Gastroesophageal sphincter (tissue), 3 donors: Measurements from ENCODE around the gene ANKS1B.

Source experiments
- EP300 ChIP-seq: sonication (generic); formaldehyde crosslinking; IDR thresholded peaks from one replicate; pipeline ENCODE4 v1.6.1; 2017; ENCODE audit warnings: antibody characterized with exemption, mild to moderate bottlenecking
- POLR2A ChIP-seq, 2 donors: fragments of 450-650 bp; IDR thresholded peaks; one replicate each; pipeline ENCODE4 v1.6.1; 2017; ENCODE audit warnings: antibody characterized with exemption in 2 of 2, mild to moderate bottlenecking in 2 of 2, moderate library complexity in 1 of 2
- POLR2AphosphoS5 ChIP-seq: sonication (generic); formaldehyde crosslinking; IDR thresholded peaks from one replicate; pipeline ENCODE4 v1.6.1; 2017; ENCODE audit warnings: antibody characterized with exemption
- TF ChIP-seq, protein P1 (sequence below), 4 experiments: fragments of 200-600 bp in 2 of 4; fragments of 450-650 bp in 2 of 4; sonication (generic) in 1 of 4; IDR thresholded peaks; one replicate each; pipeline ENCODE4 v1.5.1; 2017 to 2019; ENCODE audit warnings: antibody characterized with exemption in 4 of 4, mild to moderate bottlenecking in 2 of 4, moderate library complexity in 2 of 4

DNA sequence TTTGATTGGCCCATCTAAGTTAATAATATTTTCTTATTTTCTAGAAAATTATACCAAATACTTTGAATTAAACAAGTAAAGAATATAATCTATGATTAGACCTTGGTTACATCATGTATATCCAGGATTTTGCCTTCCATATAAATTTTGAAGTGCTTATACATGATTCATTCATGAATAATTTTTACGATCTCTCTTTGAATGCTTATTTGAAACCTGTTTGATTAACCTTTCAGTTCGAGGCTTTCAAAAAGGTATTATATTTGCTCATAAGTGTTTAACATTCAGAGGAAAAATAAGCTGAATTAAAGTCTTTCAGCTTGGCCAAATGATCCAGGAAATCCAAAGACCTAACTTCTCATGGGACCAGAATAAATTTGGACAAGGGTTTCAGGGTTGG, 832.4 kb downstream of the ANKS1B start:
- TF ChIP-seq POLR2AphosphoS5 (no peak), POLR2A (IDR thresholded peaks at IDR 0.05) (no peak), EP300 (no peak)
- TF ChIP-seq, protein P1, sequence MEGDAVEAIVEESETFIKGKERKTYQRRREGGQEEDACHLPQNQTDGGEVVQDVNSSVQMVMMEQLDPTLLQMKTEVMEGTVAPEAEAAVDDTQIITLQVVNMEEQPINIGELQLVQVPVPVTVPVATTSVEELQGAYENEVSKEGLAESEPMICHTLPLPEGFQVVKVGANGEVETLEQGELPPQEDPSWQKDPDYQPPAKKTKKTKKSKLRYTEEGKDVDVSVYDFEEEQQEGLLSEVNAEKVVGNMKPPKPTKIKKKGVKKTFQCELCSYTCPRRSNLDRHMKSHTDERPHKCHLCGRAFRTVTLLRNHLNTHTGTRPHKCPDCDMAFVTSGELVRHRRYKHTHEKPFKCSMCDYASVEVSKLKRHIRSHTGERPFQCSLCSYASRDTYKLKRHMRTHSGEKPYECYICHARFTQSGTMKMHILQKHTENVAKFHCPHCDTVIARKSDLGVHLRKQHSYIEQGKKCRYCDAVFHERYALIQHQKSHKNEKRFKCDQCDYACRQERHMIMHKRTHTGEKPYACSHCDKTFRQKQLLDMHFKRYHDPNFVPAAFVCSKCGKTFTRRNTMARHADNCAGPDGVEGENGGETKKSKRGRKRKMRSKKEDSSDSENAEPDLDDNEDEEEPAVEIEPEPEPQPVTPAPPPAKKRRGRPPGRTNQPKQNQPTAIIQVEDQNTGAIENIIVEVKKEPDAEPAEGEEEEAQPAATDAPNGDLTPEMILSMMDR (IDR thresholded peaks at IDR 0.05), result no peak
